Measurements from ENCODE around the gene MSI2. TPM values are rescaled to one million over a fixed set of nuclear protein-coding genes. Genes with fewer than 3 reads are reported as not detected.

Gene MSI2
- total RNA-seq, 4 donors from 2014 or later, result 60.7 to 101 (median 70.9) TPM

GRCh38 chr17:57381498-57381897 lies 125.2 kb downstream of the MSI2 start:
- H3K9me3 ChIP-seq, result no peaks in the 10 kb centered on the region
- DNase-seq, result no peak
- H3K27ac ChIP-seq, result peak overlapping the region in 1 of 3 donors; percentile 23
- peaks cover 27 to 41% of the 10 kb centered on the region in 2 donors for H3K4me1 ChIP-seq
- no peaks in the 10 kb centered on the region for H3K27me3 ChIP-seq
- intact Hi-C loops (cut with DNase I), result no loop called here
- no peak for TF ChIP-seq POLR2A (IDR thresholded peaks at IDR 0.05)
- TF ChIP-seq CTCF (IDR thresholded peaks at IDR 0.05), result no peak
- no peaks in the 10 kb centered on the region for H3K36me3 ChIP-seq
- 57 to 65% methylated on average over 4 of the region's 4 CpGs for WGBS, 2 donors
- H3K4me3 ChIP-seq (replicated peaks in 1 of 3), result no peak overlapping the region

- Histone ChIP-seq H3K9me3 (no peaks in the 10 kb centered on the region), H3K4me3 (replicated peaks in 1 of 3) (no peak overlapping the region), H3K27me3 (no peaks in the 10 kb centered on the region), H3K4me1 (peaks cover 22 to 27% of the 10 kb centered on the region in 2 donors), H3K27ac (no peak overlapping the region), H3K36me3 (no peaks in the 10 kb centered on the region)
- intact Hi-C loops (cut with DNase I), result no loop called here
- DNase-seq, result no peak
- 92 to 94% methylated on average over 1 of the region's 1 CpG for WGBS, 2 donors
- TF ChIP-seq CTCF (IDR thresholded peaks at IDR 0.05), result no peak
Measured at GRCh38 chr17:57384219-57384618, 127.9 kb downstream of the MSI2 start.

- intact Hi-C loops (cut with DNase I), result no loop called here
- Histone ChIP-seq H3K9me3 (no peaks in the 10 kb centered on the region), H3K4me1 (peaks cover 18% of the 10 kb centered on the region in 2 donors), H3K27me3 (no peaks in the 10 kb centered on the region), H3K4me3 (replicated peaks in 1 of 3) (no peak overlapping the region), H3K27ac (no peak overlapping the region), H3K36me3 (no peaks in the 10 kb centered on the region)
- WGBS, 2 donors, result 93 to 97% methylated on average over 4 of the region's 4 CpGs
- DNase-seq, result no peak
- TF ChIP-seq POLR2A (IDR thresholded peaks at IDR 0.05) (no peak), CTCF (IDR thresholded peaks at IDR 0.05) (no peak)
Measured at GRCh38 chr17:57385975-57386374, 129.7 kb downstream of the MSI2 start.

GRCh38 chr17:57387575-57387974 lies 131.3 kb downstream of the MSI2 start:
- intact Hi-C loops (cut with DNase I), result no loop called here
- no peaks in the 10 kb centered on the region for H3K36me3 ChIP-seq
- WGBS, 2 donors, result 97 to 100% methylated on average over 1 of the region's 1 CpG
- H3K27me3 ChIP-seq, result no peaks in the 10 kb centered on the region
- DNase-seq, result no peak
- no peak for TF ChIP-seq CTCF (IDR thresholded peaks at IDR 0.05)
- no peak for TF ChIP-seq POLR2A (IDR thresholded peaks at IDR 0.05)
- H3K4me1 ChIP-seq, result peaks cover 6 to 12% of the 10 kb centered on the region in 2 donors
- no peak overlapping the region for H3K27ac ChIP-seq
- H3K9me3 ChIP-seq, result no peaks in the 10 kb centered on the region
- no peak overlapping the region for H3K4me3 ChIP-seq (replicated peaks in 1 of 3)

- WGBS, 2 donors, result 94% methylated on average over 5 of the region's 5 CpGs
Measured at GRCh38 chr17:57388131-57388725, 131.9 kb downstream of the MSI2 start.

More at GRCh38 chr17:57388131-57388725, 131.9 kb downstream of the MSI2 start:
- intact Hi-C loops (cut with DNase I), result no loop called here
- Histone ChIP-seq H3K36me3 (no peaks in the 10 kb centered on the region), H3K4me3 (replicated peaks in 1 of 3) (no peak overlapping the region), H3K27ac (no peak overlapping the region), H3K4me1 (peaks cover 0 to 12% of the 10 kb centered on the region in 2 donors), H3K27me3 (no peaks in the 10 kb centered on the region), H3K9me3 (no peaks in the 10 kb centered on the region)
- TF ChIP-seq POLR2A (IDR thresholded peaks at IDR 0.05) (no peak), CTCF (IDR thresholded peaks at IDR 0.05) (no peak)
- DNase-seq, result no peak

Data from thyroid gland (tissue), 4 donors.